Upper lobe of right lung (tissue), 1 donor: Measurements from ENCODE around the gene LYPD4. TPM values are rescaled to one million over a fixed set of nuclear protein-coding genes. Genes with fewer than 3 reads are reported as not detected.
A peak's percentile ranks its signal among the peaks of the same experiment; 100 is the strongest.

Experiments used
- ATAC-seq: fragments of 200-7000 bp; cut with Tn5 transposase; one replicate; pipeline ENCODE4 v1.9.1; 2020; ENCODE audit warnings: mild to moderate bottlenecking, moderate library complexity
- DNase-seq: peaks from one replicate; pipeline ENCODE4 v3.0.0-alpha.2; 2020
- H3K27ac ChIP-seq: fragments of 200-600 bp; one replicate; pipeline ENCODE4 v1.8.0; 2022
- H3K27me3 ChIP-seq: fragments of 200-600 bp; one replicate; pipeline ENCODE4 v1.8.0; 2022; ENCODE audit warnings: mild to moderate bottlenecking
- H3K36me3 ChIP-seq: fragments of 200-600 bp; one replicate; pipeline ENCODE4 v1.8.0; 2022
- H3K4me1 ChIP-seq: fragments of 200-600 bp; one replicate; pipeline ENCODE4 v1.8.0; 2022
- H3K4me3 ChIP-seq: fragments of 200-600 bp; one replicate; pipeline ENCODE4 v1.8.0; 2022; ENCODE audit warnings: mild to moderate bottlenecking
- H3K9me3 ChIP-seq: fragments of 200-600 bp; one replicate; pipeline ENCODE4 v1.8.0; 2022
- CTCF ChIP-seq: fragments of 200-600 bp; IDR thresholded peaks from one replicate; pipeline ENCODE4 v1.8.0; 2022; ENCODE audit warnings: antibody characterized with exemption
- intact Hi-C: fragments of 100-400 bp; cut with DNase I; formaldehyde crosslinking; loops from one replicate; pipeline ENCODE4 v1.11.0; 2022
- long read RNA-seq: library from polyadenylated mRNA; unstranded; transcript quantifications from one replicate; pipeline ENCODE4 v2.0.0, GENCODE V29; 2021
- total RNA-seq: library from RNA; stranded (reverse); fragmentation: NEBNext Ultra II Directional; extraction: Animal tissue kit (Norgen Biotek cat#: 25700); gene quantifications from one replicate; pipeline ENCODE4 v1.2.1, GENCODE V29; 2021
- donor health status: DM: no; HTN: yes; CAD: no; lungs with severe emphysema.

LYPD4 gene
- not detected for total RNA-seq
- long read RNA-seq: 0 reads

GRCh38 chr19:41844601-41845000, at the start of gene LYPD4:
Gene LYPD4 (minus strand): TSS chr19:41844683. CDS start chr19:41839285, 5,398 bp downstream.
- ATAC-seq (no peak), DNase-seq (peak; percentile 57)

GRCh38 chr19:41893899-41894298, 49.4 kb upstream of the LYPD4 start:
- no peak for DNase-seq
- ATAC-seq: no peak
- Histone ChIP-seq H3K4me3 (no peak overlapping the region), H3K27ac (no peak overlapping the region), H3K9me3 (no peaks in the 10 kb centered on the region), H3K36me3 (peaks cover 71% of the 10 kb centered on the region), H3K27me3 (no peaks in the 10 kb centered on the region), H3K4me1 (peaks cover under 1% of the 10 kb centered on the region)
- TF ChIP-seq CTCF: no peak
- intact Hi-C loops: no loop called here

More at GRCh38 chr19:41844601-41845000, at the start of gene LYPD4:
- intact Hi-C loops: no loop called here
- no peak for TF ChIP-seq CTCF
- no peak within 1 kb of the TSS for H3K4me3 ChIP-seq
- no peaks in the 10 kb centered on the region for H3K4me1 ChIP-seq
- H3K27me3 ChIP-seq: no peaks in the 10 kb centered on the region
- H3K27ac ChIP-seq: no peak within 1 kb of the TSS
- no peaks in the 10 kb centered on the region for H3K36me3 ChIP-seq
- H3K9me3 ChIP-seq: no peaks in the 10 kb centered on the region

GRCh38 chr19:41892173-41892902, 47.9 kb upstream of the LYPD4 start:
- Histone ChIP-seq H3K4me1 (peaks cover 13% of the 10 kb centered on the region), H3K27me3 (no peaks in the 10 kb centered on the region), H3K9me3 (no peaks in the 10 kb centered on the region), H3K4me3 (no peak overlapping the region), H3K36me3 (peaks cover 67% of the 10 kb centered on the region), H3K27ac (no peak overlapping the region)
- DNase-seq: no peak
- TF ChIP-seq CTCF: no peak
- intact Hi-C loops: no loop called here
- no peak for ATAC-seq

- Histone ChIP-seq H3K27me3 (no peaks in the 10 kb centered on the region), H3K36me3 (peaks cover 61% of the 10 kb centered on the region), H3K9me3 (no peaks in the 10 kb centered on the region), H3K4me1 (peaks cover 27% of the 10 kb centered on the region), H3K4me3 (no peak overlapping the region), H3K27ac (no peak overlapping the region)
- no peak for TF ChIP-seq CTCF
- DNase-seq: no peak
- no peak for ATAC-seq
- intact Hi-C loops: no loop called here
Observed at GRCh38 chr19:41890936-41891335, 46.5 kb upstream of the LYPD4 start.

- peaks cover 50% of the 10 kb centered on the region for H3K36me3 ChIP-seq
- ATAC-seq (no peak), DNase-seq (no peak)
- intact Hi-C loops: no loop called here
- H3K9me3 ChIP-seq: no peaks in the 10 kb centered on the region
- H3K4me3 ChIP-seq: no peak overlapping the region
- H3K27me3 ChIP-seq: no peaks in the 10 kb centered on the region
- H3K27ac ChIP-seq: no peak overlapping the region
- no peak for TF ChIP-seq CTCF
- H3K4me1 ChIP-seq: peaks cover 38% of the 10 kb centered on the region
Observed at GRCh38 chr19:41889896-41890295, 45.4 kb upstream of the LYPD4 start.
